Activated naive CD4-positive, alpha-beta T cell treated with anti-CD3 and anti-CD28 coated beads, Interleukin-2, amount 10 ng/mL, durations not matched to agents 7 days and 5 days (primary cell): ENCODE data around the gene EPHA5.

ENCODE experiments used
- CTCF ChIA-PET: fragments of 350-600 bp; sonication (Branson Sonifier 250); formaldehyde crosslinking; loops from one replicate; lab custom pipeline; 2021; ENCODE audit warnings: antibody characterized with exemption; lab: Charles Lee
- DNase-seq: peaks from one replicate; pipeline ENCODE4 v3.0.0-alpha.2; 2020
- H3K27ac Mint-ChIP-seq: one replicate; pipeline ENCODE4 v1.8.0; 2021; ENCODE audit warnings: mild to moderate bottlenecking, moderate library complexity, mixed read lengths
- H3K27me3 Mint-ChIP-seq: one replicate; pipeline ENCODE4 v1.8.0; 2021; ENCODE audit warnings: mild to moderate bottlenecking, mixed read lengths
- H3K36me3 Mint-ChIP-seq: one replicate; pipeline ENCODE4 v1.8.0; 2021; ENCODE audit warnings: mixed read lengths
- H3K4me1 Mint-ChIP-seq: one replicate; pipeline ENCODE4 v1.8.0; 2021; ENCODE audit warnings: mixed read lengths
- H3K4me3 Mint-ChIP-seq: one replicate; pipeline ENCODE4 v1.8.0; 2021; ENCODE audit warnings: mild to moderate bottlenecking, moderate library complexity, mixed read lengths
- H3K9me3 Mint-ChIP-seq: one replicate; pipeline ENCODE4 v1.8.0; 2021; ENCODE audit warnings: mixed read lengths

The EPHA5 gene

DNA sequence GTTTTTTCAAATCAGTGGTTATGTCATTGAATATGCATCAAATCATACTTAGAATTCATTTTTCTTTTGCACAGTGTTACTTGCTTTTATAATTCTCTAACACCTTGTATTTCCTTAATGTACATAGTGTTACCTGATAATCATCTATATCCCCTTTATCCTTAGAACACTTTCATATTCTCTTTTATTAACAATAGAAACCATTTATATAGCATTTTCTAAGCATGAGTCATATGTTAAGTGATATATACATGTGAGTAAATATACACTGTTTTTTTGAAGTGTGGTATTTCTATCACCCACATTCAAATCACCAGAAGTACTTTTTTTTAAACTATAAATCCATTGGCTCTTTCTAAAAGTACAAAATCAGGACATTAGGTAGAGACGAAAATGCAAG, 15.3 kb downstream of the EPHA5 start:
- H3K27ac Mint-ChIP-seq = no peak overlapping the region
- CTCF ChIA-PET = no interaction called here
- no peaks in the 10 kb centered on the region for H3K36me3 Mint-ChIP-seq
- no peak for DNase-seq
- H3K27me3 Mint-ChIP-seq = no peaks in the 10 kb centered on the region
- H3K4me1 Mint-ChIP-seq = no peaks in the 10 kb centered on the region
- H3K4me3 Mint-ChIP-seq = no peak overlapping the region
- no peaks in the 10 kb centered on the region for H3K9me3 Mint-ChIP-seq

- Mint-ChIP-seq H3K4me3 (no peak overlapping the region), H3K4me1 (no peaks in the 10 kb centered on the region), H3K27me3 (no peaks in the 10 kb centered on the region), H3K27ac (no peak overlapping the region), H3K36me3 (no peaks in the 10 kb centered on the region), H3K9me3 (no peaks in the 10 kb centered on the region)
- CTCF ChIA-PET = no interaction called here
- no peak for DNase-seq
These were observed 16.4 kb downstream of the EPHA5 start for GRCh38 chr4:65653740-65654361.

- CTCF ChIA-PET = no interaction called here
- no peaks in the 10 kb centered on the region for H3K36me3 Mint-ChIP-seq
- H3K4me3 Mint-ChIP-seq = no peak overlapping the region
- DNase-seq = no peak
- no peaks in the 10 kb centered on the region for H3K27me3 Mint-ChIP-seq
- H3K27ac Mint-ChIP-seq = no peak overlapping the region
- H3K4me1 Mint-ChIP-seq = no peaks in the 10 kb centered on the region
- no peaks in the 10 kb centered on the region for H3K9me3 Mint-ChIP-seq
These were observed 18.5 kb downstream of the EPHA5 start for GRCh38 chr4:65651751-65652150.

DNA sequence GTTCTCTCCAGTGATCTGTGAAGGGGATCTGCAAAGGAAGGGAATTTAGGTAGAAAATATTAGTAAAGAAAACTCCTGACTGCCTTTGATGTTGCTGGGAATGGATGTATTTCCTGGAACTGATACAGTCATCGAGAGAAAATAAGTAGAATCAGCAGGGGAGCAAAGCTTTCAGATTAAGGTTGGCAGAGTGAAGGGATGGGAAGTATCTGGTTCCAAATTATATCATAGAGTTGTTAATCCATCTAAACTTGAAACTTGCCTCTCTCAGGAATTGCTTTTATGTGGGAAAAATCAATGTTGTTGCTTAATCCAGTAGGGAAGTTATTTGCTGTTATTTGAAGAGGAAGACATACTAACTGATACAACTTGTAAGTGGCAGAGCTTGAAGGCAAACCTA, 19.3 kb downstream of the EPHA5 start:
- DNase-seq = no peak
- no peaks in the 10 kb centered on the region for H3K36me3 Mint-ChIP-seq
- no peaks in the 10 kb centered on the region for H3K4me1 Mint-ChIP-seq
- no peak overlapping the region for H3K27ac Mint-ChIP-seq
- no peak overlapping the region for H3K4me3 Mint-ChIP-seq
- no peaks in the 10 kb centered on the region for H3K9me3 Mint-ChIP-seq
- CTCF ChIA-PET = no interaction called here
- H3K27me3 Mint-ChIP-seq = no peaks in the 10 kb centered on the region

DNA sequence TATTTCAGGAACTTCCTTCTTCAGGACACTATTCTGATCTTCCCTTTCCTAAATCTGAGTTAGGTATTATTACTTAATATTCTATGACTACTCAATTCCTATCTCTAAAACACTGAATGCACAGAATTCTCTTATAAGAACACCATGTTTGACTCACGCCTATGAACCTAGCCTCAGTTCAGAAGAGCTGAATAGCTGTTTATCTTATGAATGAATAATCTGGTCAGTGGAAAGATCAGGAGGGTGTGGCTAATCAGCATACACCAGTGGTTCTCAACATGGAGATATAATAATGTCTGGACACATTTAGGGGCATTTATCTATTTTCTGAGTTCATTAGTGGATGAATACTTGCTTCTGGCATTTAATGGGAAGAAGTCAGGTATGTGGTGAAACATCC, 24.2 kb downstream of the EPHA5 start:
- H3K36me3 Mint-ChIP-seq = no peaks in the 10 kb centered on the region
- no peaks in the 10 kb centered on the region for H3K9me3 Mint-ChIP-seq
- H3K27me3 Mint-ChIP-seq = no peaks in the 10 kb centered on the region
- H3K4me3 Mint-ChIP-seq = no peak overlapping the region
- no peak overlapping the region for H3K27ac Mint-ChIP-seq
- CTCF ChIA-PET = no interaction called here
- no peaks in the 10 kb centered on the region for H3K4me1 Mint-ChIP-seq
- no peak for DNase-seq

DNA sequence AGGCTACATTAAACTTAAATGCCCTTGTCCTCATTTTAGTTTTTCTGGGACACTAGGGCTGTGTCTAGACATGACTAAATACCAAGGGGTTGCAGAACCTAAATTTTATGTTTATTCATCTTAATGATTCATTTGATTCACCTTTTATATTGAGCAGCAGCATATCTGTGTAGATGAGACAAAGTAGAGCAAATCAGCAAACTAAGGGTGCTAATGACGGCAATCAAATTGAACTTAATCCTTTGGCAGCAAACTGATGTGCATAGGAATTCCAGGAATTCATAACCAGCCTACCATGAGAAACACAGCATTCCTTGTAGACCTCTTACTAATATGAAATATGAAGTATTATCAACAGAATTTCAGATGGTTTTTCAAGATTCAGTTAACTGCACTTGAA, 25.1 kb downstream of the EPHA5 start:
- no peaks in the 10 kb centered on the region for H3K4me1 Mint-ChIP-seq
- CTCF ChIA-PET = no interaction called here
- no peak for DNase-seq
- H3K27ac Mint-ChIP-seq = no peak overlapping the region
- H3K9me3 Mint-ChIP-seq = no peaks in the 10 kb centered on the region
- H3K27me3 Mint-ChIP-seq = no peaks in the 10 kb centered on the region
- H3K36me3 Mint-ChIP-seq = no peaks in the 10 kb centered on the region
- no peak overlapping the region for H3K4me3 Mint-ChIP-seq

DNA sequence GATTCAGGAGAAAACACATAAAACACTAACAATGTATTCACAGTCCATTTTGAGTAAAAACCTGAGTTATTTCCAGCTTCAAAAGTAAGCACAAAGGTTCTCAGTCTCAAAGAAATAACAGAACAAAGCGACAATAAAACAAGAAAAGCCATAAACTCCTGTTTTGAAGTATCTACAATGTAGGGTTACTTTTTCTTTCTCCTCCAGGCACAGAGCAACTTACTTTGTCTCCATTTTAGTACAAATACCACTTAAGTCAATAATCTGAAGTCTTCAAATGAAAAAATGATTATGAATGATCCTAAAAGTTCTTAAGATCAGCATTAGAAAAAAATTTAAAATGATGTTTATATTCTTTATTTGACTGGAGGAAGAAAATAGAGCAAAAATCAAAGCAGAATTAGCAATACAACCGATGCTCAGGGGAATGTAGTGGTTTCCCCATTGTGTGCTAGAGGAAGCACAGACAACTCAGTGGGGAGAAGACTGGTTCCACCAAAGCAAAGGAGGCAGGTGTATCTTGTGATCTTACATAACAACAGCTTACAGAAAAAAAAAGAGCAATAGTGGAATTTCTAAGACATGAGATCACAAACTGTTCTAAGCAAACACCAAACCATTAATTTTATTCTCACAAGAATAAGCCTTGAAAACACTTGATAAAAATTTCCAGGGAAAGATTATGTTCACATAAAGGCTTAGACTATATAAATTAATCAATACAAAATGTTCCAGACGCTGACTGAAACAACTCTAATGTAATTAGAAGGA, 35.1 kb downstream of the EPHA5 start:
- Mint-ChIP-seq H3K4me3 (no peak overlapping the region), H3K36me3 (no peaks in the 10 kb centered on the region), H3K27me3 (no peaks in the 10 kb centered on the region), H3K27ac (no peak overlapping the region), H3K4me1 (no peaks in the 10 kb centered on the region), H3K9me3 (no peaks in the 10 kb centered on the region)
- CTCF ChIA-PET = no interaction called here
- no peak for DNase-seq

- CTCF ChIA-PET = no interaction called here
- H3K4me1 Mint-ChIP-seq = no peaks in the 10 kb centered on the region
- no peak for DNase-seq
- no peaks in the 10 kb centered on the region for H3K27me3 Mint-ChIP-seq
- no peaks in the 10 kb centered on the region for H3K9me3 Mint-ChIP-seq
- H3K36me3 Mint-ChIP-seq = no peaks in the 10 kb centered on the region
- H3K27ac Mint-ChIP-seq = no peak overlapping the region
- no peak overlapping the region for H3K4me3 Mint-ChIP-seq
These were observed 45.6 kb downstream of the EPHA5 start for GRCh38 chr4:65624651-65625050.

GRCh38 chr4:65623506-65623905, 46.8 kb downstream of the EPHA5 start:
- Mint-ChIP-seq H3K27ac (no peak overlapping the region), H3K4me1 (no peaks in the 10 kb centered on the region), H3K4me3 (no peak overlapping the region), H3K9me3 (no peaks in the 10 kb centered on the region), H3K36me3 (no peaks in the 10 kb centered on the region), H3K27me3 (no peaks in the 10 kb centered on the region)
- no peak for DNase-seq
- CTCF ChIA-PET = no interaction called here

GRCh38 chr4:65617416-65617815, 52.9 kb downstream of the EPHA5 start:
- Mint-ChIP-seq H3K4me3 (no peak overlapping the region), H3K4me1 (no peaks in the 10 kb centered on the region), H3K9me3 (no peaks in the 10 kb centered on the region), H3K27ac (no peak overlapping the region), H3K36me3 (no peaks in the 10 kb centered on the region), H3K27me3 (no peaks in the 10 kb centered on the region)
- DNase-seq = no peak
- CTCF ChIA-PET = no interaction called here

DNA sequence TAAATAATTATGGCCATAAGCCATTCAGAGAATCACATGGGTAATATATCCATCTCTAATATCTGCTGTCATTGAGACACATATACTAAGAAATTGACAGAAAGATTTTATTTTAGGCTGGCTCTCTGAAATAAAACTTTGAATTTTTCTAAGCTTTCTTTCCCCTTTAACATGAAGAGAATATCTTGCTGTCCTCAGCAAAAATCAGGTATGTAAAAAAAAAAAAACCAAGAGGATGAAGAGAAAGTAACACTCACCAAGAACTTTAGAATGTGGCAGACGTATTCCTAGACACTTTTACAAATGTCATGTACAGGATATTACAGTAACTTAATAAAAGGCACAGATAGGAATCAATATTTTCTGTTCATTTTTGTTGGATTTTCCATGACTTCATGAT, 65.8 kb downstream of the EPHA5 start:
- Mint-ChIP-seq H3K27me3 (no peaks in the 10 kb centered on the region), H3K27ac (no peak overlapping the region), H3K4me3 (no peak overlapping the region), H3K4me1 (no peaks in the 10 kb centered on the region), H3K36me3 (no peaks in the 10 kb centered on the region), H3K9me3 (peaks cover 2% of the 10 kb centered on the region)
- CTCF ChIA-PET = no interaction called here
- no peak for DNase-seq

DNA sequence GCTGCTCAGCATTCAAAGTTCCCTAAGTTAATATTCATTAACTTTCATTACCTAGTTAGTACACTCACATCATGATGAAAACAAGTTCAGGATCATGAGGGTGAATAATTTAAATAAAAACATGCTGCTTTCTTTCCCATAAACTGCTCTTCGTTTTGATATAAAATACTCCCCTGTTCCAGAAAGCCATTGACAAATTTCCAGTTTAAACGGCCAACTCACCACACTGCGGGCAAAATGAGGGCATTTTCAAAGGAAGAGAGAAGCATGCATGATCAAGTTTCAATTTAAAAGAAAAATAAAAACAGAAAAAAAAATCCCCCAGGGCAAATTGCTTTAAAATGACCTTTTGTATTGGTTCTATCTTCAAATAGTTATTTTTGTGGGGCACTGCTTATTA, 69.6 kb downstream of the EPHA5 start:
- Mint-ChIP-seq H3K36me3 (no peaks in the 10 kb centered on the region), H3K4me3 (no peak overlapping the region), H3K9me3 (peaks cover 2% of the 10 kb centered on the region), H3K27me3 (no peaks in the 10 kb centered on the region), H3K4me1 (no peaks in the 10 kb centered on the region), H3K27ac (no peak overlapping the region)
- no peak for DNase-seq
- CTCF ChIA-PET = no interaction called here

DNA sequence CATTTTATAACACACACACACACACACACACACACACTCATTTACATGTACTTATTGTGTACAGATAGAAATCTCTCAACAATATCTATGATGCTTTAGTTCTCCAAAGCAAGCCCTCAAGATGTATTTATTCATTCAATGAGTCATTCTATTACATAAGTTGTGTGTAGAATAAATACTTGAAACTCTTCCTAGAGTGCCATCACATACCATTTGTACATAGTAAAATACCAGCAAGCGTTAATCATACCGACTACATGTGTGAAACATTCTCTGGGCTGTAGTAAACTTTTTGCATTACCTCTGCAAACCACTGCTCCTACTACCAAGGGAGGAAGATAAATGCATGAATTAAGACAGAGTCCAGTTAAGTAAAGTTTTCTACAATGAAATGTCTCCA, 70.9 kb downstream of the EPHA5 start:
- Mint-ChIP-seq H3K27me3 (no peaks in the 10 kb centered on the region), H3K4me1 (no peaks in the 10 kb centered on the region), H3K36me3 (no peaks in the 10 kb centered on the region), H3K9me3 (peaks cover 2% of the 10 kb centered on the region), H3K4me3 (no peak overlapping the region), H3K27ac (no peak overlapping the region)
- DNase-seq = no peak
- CTCF ChIA-PET = no interaction called here

- H3K4me3 Mint-ChIP-seq = no peak overlapping the region
- no peaks in the 10 kb centered on the region for H3K4me1 Mint-ChIP-seq
- H3K36me3 Mint-ChIP-seq = no peaks in the 10 kb centered on the region
- H3K27ac Mint-ChIP-seq = no peak overlapping the region
- H3K27me3 Mint-ChIP-seq = no peaks in the 10 kb centered on the region
- CTCF ChIA-PET = no interaction called here
- no peak for DNase-seq
- H3K9me3 Mint-ChIP-seq = peaks cover 2% of the 10 kb centered on the region
These were observed 72.6 kb downstream of the EPHA5 start for GRCh38 chr4:65597697-65598096.

GRCh38 chr4:65592089-65592488, 78.2 kb downstream of the EPHA5 start:
- Mint-ChIP-seq H3K9me3 (peaks cover 3% of the 10 kb centered on the region), H3K27ac (no peak overlapping the region), H3K4me3 (no peak overlapping the region), H3K27me3 (no peaks in the 10 kb centered on the region), H3K4me1 (no peaks in the 10 kb centered on the region), H3K36me3 (no peaks in the 10 kb centered on the region)
- CTCF ChIA-PET = no interaction called here
- DNase-seq = no peak
